Transverse colon (tissue), 4 donors: ENCODE data around the gene VSTM2L.

Source experiments
- CTCF ChIP-seq, 5 experiments: fragments of 200-600 bp in 3 of 5; fragments of 450-650 bp in 2 of 5; sonication (generic) in 3 of 5; IDR thresholded peaks; 1 replicate in 2 of 5; 2 replicates in 3 of 5; pipeline ENCODE4 v1.5.1; 2016 to 2017; ENCODE audit warnings: antibody characterized with exemption in 5 of 5, inconsistent platforms in 3 of 5, mild to moderate bottlenecking in 2 of 5, moderate library complexity in 1 of 5
- EP300 ChIP-seq: sonication (generic); formaldehyde crosslinking; IDR thresholded peaks from one replicate; pipeline ENCODE4 v1.6.1; 2017; ENCODE audit warnings: antibody characterized with exemption, low read depth
- POLR2A ChIP-seq: fragments of 450-650 bp; IDR thresholded peaks from one replicate; pipeline ENCODE4 v1.6.1; 2016; ENCODE audit warnings: antibody characterized with exemption, mild to moderate bottlenecking, moderate library complexity
- POLR2AphosphoS5 ChIP-seq, 3 donors: sonication (generic); formaldehyde crosslinking; IDR thresholded peaks; one replicate each; pipeline ENCODE4 v1.6.1; 2016; ENCODE audit warnings: antibody characterized with exemption in 3 of 3

DNA sequence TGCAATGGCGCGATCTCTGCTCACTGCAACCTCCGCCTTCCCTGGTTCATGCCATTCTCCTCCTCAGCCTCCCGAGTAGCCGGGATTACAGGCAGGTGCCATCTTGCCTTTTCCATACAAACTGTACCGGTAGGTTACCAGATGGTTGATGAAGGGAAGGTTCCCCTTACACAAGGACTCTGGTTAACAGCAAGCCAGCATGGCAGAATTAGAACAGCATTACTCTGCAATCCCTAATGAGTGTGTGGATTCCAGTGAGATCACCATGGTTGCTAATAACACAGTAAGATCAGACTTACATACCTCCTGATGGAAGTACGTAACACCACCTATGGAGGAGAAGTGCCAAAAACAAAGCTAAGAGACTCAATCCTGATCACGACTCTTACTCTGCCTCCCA is 78.6 kb downstream of the VSTM2L start:
- TF ChIP-seq CTCF (IDR thresholded peaks at IDR 0.05) (no peak), POLR2AphosphoS5 (IDR thresholded peaks at IDR 0.05) (no peak), POLR2A (no peak), EP300 (no peak)
